HG03135 (cell line): ENCODE data around the gene SYP.
A peak's percentile ranks its signal among the peaks of the same experiment; 100 is the strongest.

ENCODE experiments used
- ATAC-seq: cut with Tn5 transposase; IDR thresholded peaks from one replicate; pipeline ENCODE4 v1.9.1; 2021; ENCODE audit warnings: mild to moderate bottlenecking, moderate library complexity; ENCODE audit not compliant: unreplicated experiment

SYP gene

DNA sequence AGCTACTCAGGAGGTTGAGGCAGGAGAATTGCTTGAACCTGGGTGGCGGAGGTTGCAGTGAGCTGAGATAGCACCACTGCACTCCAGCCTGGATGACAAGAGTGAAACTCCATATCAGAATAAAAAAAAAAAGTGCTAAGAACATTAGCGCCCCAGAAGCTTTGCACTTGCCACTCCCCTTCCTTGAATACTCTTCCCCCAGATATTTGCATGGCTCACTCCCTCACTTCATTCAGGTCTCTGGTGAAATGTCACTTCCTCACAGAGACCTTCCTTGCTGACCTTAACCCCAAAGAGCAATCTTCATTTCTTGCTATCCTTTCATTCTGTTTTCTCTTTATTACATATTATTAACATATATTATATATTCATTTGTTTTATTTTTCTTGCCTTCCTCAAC, 21.9 kb upstream of the SYP start:
- ATAC-seq: no peak

DNA sequence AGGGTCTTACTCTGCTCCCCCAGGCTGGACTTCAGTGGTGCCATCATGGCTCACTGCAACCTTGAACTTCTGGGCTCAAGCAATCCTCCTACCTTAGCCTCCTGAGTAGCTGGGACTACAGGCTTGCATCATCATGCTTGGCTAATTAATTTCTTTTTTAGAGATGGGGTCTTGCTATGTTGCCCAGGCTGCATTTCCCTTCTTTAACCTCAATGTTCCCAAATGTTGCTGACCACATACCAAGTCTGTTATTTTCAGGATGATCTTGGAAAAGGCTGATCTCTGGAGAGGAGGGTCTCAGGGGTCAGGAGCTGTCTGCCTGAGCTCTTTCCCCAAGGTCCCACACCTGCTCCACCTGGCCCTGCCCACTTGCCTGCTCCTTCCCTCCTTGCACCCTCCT, 20.1 kb upstream of the SYP start:
- ATAC-seq: no peak

DNA sequence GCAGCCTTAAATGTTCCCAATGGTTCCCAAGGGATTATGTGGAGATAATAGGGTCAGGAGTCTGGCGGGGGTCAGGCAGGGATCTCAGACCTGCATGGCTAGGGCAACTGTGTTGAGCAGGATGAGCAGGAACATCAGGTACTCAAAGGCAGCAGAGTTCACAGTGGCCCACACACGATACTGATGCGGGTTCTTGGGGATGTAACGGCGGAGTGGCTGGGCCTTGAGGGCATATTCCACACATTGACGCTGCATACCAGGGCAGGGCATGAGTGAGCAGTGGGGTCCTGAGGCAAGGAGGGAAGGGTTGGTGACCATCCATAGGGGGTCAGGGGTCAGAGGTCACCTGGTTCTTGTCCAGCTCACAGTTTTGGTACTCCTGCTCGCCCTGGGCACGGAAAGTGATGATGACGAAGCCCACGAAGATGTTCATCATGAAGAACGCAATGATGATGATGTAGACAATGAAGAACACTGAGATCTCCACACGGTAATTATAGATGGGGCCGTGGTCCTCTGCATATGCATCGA, 15.1 kb upstream of the SYP start:
- ATAC-seq: no peak

DNA sequence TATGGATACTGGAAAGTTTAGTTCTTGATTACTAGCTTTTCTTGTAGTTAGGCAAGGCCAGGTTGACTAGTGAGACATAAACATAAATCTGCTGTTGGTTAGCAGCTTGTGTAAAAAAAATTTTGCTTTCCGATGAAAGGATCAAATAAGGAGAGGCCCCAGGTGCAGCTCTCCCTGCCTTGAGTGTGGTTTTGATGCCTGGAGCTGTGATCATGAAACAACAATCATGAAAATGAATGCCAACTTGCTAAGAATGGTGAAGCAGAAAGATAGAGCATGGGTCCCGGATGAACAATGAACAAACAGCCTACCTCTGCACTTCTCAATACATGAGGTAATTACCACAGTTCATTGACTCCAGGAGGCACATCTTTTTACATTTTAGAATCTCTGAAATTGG, 14.4 kb upstream of the SYP start:
- no peak for ATAC-seq

DNA sequence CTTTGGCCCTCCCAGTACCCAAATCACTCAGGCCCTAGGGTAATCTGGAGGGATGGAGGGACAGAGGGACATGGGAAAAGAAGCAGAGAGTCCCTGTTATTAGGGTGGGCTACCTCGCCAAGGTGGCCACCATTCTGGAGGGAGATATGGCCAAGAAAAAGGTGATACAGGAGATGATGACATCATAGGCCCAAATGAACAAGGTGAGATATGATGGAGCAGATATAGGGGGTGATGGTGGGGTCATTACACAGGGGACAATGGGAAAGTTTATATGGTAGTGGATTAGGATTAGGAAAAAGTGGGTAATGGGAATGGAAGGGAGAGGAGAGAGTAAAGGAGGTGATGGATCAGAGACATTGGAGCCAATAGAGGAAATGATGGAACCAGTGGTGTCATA, 12.9 kb upstream of the SYP start:
- ATAC-seq: no peak

DNA sequence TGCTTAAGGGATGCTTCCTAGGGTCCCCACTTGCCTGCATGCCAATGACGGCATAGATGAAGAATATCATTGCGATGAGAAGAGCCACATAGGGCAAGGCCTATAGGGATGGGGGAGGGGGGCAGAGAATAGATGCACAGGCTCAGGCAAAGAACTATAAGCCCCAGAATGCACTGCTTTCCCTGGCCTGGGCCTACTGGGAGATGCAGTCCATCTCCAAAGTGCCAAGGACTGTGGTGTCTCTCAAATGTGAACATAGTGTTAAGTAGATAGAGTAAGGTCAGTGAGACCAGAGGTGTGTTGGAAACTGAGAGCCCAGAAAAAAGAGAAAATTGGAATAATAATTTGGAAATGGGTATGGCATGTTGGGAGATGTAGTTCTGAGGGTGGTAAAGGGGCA, 12.2 kb upstream of the SYP start:
- ATAC-seq: no peak

DNA sequence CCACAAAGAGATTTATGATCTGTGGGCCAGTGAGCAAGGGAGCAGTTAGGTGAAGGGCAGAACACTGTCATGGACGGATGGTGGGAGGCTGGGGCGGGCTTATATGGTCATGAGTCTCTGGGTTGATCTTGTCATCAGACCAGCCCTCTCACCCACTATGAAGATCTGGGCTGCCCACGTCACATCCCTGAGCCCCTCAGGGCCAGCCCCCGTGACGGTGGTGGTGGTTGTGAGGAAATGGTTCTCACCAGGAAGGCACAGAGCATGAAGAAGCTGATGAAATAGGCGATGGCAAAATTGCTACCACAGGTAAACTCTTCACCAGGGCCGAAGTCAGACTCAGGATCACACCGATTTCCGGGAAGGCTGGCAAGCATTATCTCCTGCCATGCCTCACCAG, 11.1 kb upstream of the SYP start:
- ATAC-seq: no peak

DNA sequence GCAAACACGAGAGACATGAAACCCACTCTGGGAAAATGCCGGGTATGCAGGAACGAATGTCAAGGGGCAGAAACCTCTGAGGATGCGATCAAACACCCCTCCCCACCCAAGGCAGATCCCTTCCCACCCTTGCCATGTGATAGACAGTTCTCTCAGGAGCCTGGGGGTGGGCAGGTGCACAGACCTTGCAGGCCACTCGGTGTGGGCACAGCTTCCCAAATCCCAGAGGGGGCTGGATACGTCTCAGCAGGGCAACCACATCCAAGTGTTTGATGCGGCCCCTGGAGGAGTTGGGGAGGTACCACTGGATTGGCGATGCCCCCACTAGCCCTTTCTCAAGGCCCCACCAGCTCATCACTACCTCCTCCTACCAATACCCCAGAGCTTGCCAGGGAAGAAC, 10.4 kb upstream of the SYP start:
- ATAC-seq: no peak

DNA sequence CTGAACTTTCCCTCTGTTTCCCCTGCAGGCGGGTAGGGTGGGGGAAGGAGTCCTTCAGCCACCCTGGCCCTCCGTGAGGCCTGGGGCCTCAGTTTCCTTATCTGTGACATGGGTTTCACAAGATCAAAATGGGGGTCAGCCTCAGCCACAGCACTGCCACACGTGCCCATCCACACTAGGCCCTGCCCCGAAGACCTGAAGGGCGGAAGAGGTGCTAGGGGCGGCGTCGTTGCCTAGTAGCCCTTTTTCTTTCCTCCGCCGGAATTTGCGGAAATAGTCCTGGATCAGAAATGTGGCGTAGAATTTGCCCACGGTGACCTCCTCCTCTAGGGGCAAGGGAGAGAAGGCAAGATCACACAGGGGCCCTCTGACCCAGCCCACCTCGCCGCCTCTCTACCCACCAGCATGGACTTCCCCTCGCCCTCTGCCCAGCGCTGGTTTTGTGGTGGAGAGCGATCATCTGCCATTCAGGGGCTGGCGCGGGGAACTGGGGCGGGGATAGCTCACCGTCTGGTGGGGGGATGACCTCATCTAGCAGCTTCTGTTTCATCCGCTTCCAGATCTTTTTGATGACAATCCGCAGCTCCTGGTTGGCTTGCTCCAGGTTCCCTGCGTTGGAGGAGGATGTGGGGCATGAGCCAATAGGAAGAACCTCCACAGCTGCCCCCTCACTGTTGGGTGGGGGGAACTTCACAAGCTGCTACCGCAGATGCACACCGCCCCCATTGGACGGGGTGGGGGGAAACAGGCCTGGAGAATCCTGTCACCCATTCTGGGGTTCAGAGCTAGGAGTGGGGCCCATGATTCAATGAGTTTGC, 9.7 kb upstream of the SYP start:
- ATAC-seq: no peak

DNA sequence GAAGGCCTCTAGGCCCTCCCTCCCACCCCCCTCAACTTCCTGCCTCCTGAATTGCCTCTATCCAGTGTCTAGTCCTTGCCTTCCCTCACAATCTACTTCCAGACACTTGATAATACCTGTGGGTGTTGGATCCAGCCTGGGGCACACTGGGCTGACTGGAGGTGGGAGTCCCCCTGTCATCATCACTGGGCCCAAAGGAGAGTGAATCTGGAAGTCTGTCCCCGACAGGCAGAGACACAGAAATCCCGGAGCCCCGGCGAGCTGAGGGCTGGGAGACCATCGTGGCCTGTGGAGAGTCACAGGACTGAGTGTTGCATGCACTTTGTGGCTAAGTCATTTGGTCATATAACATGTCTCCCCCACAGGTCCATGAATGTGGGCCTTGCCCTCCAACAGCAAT, 8.4 kb upstream of the SYP start:
- no peak for ATAC-seq

DNA sequence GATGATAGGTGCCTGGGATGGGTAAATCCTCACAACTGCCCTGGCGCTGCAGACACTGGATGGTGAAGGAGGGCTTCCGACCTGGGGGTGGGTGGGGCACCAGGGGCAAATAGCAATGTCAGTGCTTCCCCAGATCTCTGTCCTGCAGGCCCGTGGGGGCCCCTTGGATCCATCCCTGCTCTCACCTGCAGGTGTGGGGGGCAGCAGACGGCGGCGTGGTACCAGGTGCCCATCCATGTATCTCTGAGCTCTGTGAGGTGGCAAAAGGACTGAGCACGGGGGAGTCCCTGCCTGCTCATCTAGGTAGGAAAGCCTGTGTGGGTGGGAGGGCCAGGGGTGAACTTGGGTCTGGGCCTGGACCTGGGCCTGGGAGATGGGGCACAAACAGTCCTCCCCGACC, 6.5 kb upstream of the SYP start:
- ATAC-seq: no peak

DNA sequence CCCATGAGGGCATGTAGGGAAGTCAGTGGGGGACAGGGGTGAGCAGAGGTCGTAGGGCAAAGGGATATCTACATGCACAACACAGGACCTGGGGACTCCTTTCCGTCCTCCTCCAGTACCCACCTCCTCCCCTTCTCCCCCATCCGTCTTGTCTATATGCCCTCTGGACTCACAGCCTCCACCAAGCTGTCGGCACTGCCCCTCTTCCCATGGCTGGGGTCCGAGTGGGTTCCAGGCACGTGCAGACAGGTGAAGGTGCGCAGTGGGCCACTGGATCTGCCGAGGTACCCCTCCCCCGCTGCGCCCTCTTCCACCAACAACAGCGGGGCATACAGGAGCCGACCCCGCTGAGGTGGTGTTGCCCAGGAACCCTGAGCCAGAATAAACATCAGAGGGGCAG, 5.5 kb upstream of the SYP start:
- no peak for ATAC-seq

DNA sequence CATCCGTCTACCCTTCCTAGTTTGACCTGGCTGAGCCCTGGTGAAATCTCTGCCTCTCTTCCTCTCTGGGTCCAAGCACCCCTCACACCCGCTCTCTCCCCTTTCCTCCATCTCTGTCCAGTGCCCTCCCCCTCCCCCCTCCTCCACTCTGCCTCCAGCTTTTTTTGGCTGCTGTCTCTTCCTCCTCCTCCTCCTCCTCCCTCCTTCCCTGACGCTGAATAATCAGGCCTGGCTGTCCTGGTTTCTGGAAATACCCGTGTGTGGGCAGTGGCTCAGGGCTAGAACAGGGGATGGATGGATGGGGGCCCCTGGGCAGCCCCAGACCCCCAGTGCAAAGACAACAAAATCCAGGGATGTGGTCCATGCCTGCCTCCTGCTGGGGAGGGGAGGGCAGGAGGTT, 4.7 kb upstream of the SYP start:
- ATAC-seq: no peak

DNA sequence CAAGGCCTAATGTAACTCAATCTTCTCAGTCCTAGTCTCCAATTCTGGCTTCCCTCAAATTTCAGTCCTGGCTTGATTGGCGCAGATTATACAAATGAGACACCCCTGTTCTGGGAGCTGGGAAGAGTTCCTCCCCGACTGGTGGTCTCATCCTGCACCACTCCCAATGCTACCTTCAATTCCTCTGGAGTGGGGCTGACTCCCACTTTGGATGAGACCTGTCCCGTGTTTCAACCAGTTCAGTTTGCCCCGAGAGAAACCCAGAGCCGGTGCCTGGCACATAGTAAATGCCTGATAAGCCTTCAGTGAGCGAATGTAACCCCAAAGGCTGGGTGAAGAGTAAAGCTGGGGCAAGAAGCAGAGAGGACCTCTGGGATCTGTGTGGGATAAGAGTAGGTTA, 4.0 kb upstream of the SYP start:
- no peak for ATAC-seq

DNA sequence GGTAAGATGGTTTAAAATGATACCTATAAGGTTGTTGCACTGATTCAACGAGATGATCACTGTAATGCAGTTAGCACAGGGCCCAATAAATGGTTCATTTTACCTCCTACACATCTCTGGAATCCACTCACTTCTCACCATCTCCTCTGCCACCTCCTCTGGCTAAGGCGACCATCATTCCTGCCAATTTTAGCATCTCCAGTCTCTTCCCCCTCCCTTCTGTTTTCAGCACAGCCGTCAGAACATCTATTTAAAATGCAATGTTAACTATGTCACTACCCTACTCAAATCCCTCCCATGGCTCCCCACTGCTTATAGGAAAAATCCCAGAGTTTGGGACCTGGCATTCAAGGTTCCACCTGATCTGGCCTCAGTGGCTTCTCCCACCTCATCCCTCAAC, 3.5 kb upstream of the SYP start:
- ATAC-seq: no peak

DNA sequence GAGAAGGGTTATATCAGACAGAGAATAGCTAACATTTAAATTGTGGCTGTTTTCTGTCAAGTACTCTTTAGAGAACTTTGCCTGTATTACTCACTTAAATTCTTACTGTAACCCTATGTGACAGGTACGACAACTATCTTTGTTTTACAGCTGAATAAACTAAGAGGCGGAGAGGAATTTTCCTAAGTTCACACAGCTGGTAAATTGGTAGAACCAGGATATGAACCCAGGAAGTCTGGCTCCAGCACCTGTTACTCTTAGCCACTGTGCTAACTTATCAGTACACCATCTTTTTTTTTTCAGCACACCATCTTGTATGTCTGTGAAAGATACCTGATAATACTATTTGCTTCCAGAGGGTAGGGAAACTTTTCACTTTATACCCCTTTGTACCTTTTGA, 2.0 kb upstream of the SYP start:
- no peak for ATAC-seq

DNA sequence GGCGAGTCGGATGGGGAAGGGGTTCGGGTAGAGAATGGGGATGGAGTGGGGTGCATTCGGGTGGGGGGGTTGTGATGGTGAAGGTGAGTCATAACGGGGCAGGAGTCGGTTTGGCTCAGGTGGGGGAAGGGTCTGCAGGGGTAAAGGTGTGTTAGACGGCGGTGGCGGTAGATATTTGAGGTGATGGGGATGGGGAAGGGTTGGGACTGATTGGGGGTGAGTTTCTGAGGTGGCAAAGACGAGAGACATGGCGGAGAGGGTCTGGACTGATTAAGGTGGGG, 738 bp downstream of the SYP start:
- ATAC-seq: no peak

DNA sequence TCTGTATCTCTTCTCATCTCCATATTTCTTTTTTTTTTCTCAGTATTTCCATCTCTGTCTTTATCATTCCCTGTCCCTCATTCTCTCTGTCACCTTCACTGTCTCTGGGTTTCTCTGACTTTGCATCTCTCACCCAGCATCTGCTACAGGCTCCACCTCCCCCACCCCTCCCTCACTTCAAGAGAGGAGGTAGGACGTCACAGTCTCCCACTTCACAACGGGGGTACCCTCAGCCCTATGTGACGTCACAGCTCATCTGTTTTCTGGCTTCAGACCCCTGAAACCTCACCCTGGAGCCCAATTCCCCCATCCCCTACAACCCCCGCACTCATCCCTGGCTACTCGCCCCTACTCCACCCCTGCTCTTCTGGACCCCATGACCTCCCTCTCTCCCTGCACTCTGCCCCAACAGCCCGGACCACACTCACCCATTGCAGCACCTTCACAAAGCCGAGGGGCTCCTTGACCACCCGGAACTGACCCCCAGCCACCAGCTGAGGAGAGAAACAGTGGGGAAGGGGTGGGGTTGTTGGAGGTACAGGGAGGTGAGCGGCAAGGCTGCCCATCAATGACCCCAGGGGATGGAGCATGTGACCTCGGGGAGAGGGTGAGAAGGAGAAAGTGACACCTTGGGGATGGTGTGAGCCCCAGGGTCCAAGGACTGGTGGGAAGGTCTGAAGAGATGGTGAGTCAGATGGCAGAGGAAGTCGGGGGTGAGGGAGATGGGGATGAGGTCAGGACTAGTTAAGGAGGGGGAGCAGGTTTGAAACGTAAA, 1.3 kb downstream of the SYP start:
- ATAC-seq: no peak

DNA sequence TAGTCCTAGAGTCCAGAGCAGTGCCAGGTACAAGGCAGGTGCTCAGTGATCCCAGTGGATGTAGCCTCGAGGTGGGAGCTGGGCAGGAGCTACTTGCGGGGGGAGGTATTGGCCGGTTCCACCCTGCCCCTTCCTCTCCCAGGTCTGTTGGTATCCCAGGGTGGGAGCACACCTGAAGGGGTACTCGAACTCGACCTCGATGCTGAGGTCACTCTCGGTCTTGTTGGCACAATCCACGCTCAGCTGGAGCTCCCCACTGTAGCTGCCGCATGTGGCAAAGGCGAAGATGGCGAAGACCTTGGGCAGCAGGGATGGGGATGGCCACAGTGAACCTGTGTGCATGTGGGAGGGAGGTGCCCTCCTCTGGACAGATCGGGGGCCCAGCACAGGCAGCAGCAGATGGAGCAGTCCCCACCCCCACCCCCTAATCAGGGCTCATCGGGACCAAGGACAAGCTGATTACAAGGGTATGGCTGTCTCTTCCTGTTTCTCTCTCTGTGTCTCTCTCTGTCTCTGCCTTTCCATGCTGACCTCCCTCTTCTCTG, 2.4 kb downstream of the SYP start:
- ATAC-seq: no peak

DNA sequence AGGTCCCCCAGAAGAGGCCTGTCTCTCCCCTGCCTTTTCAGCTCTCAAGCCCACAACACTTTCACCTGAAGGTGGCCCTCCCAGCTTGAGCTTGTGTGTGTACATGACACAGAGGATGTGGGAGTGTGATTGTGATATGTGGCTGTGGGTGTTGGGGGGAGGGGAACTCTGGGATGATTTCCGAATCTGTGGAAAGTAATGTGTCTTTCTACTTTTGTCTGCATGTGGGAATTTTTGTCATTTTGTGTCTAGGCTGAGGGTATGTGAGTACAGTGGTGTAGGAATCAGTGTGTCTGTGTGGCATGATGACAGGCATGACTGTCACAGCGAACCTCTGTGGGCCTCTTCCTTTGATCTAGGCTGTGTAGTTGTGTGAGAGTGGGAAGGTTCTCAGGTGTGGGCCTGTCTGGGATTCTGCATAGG, 6.4 kb downstream of the SYP start:
- no peak for ATAC-seq

DNA sequence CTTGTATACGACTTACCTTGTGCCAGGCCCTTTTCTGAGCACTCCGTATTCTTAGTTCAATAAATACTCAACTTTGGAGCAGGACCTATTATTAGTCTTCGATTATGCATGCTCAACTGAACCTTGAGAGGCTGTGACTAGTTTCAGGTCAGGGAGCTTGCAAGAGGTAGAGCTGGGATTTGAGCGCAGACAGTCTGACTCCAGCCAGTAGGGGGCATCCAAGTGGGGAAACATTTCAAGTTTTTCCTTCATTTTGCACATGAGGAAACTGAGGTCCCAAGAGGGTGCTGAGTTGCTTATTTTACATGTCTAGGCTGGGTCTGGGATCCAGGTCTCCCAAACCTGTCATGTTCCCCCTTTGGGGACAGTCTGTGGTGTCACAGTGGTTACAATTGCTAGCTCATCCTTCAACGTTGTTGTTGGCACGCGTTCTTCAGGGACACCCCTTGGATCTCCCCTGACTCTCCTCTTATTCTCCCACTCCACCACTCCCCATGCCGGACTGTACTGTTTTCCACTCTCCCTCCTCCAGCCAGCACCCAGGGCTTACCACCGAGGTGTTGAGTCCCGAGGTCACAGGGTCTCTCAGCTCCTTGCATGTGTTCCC, 7.2 kb downstream of the SYP start:
- no peak for ATAC-seq

DNA sequence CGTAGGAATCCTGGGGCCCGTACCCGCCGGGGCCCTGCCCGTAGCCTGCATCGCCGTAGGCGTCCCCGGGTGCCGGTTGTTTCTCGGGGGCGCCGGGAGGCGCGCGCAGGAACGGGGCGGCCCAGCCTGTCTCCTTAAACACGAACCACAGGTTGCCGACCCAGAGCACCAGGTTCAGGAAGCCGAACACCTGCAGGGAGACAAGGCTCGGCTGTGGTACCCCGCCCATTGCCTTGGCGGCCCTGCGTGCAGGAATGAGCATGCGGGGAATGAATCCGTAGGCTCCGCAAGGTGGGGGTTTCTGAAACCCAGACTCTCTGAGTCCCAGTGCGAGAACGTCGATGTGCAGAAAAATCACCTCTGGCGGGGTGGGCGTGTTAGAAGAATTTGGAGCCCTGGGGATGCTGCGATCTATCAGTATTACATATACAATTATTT, 8.4 kb downstream of the SYP start:
- peak; percentile 12 for ATAC-seq
